HL-60/S4 treated with phorbol 12-myristate 13-acetate at 8.2 ng/mL for 4 days and 3 days (cell line): ENCODE results near the gene RRP1B.

Source experiments
- in situ Hi-C: fragments of 300-500 bp; cut with MboI; formaldehyde crosslinking; loops from 2 replicates; pipeline ENCODE4 v1.15.0; 2022; ENCODE audit warnings: low sequenced_read_pairs

RRP1B gene

DNA sequence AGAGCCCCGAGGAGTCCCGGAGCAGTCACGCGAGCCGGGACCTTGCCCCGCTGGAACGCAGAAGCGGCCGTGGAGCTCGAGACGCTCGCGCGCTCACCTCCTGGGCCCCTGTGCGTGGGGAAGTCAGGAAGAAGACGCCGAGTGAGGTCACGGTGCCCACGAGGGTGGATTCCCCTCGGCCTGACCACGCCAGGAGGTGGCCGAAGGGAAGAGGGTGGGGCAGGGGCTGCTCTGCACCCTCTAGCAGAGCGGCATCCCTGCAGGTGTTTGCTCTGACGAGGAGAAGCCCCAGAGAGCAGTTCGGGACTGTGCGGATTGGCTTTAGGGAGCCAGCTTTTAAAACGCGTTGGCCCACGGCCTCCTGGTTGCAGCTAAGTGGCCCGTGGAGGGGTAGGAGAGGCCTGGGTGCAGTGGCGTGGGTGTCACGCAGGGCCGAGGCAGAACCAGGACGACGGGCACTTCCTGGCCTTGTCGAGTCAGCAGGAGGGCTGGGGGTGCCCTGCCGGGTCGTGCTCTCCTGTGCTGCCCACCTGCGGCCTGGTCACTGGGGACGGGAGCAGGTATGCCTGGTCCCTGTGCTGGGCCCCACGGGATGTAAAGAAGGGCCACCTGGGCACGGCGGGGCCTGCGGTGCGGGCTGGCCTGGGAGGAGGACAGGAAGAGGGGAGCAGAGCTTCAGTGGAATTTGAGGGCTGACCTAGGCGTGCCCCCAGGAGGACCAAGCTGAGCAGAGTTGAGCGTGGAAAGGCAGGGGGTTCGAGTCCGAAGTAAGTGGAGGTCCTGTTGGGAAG, 60.6 kb downstream of the RRP1B start:
- in situ Hi-C loops = no loop called here

DNA sequence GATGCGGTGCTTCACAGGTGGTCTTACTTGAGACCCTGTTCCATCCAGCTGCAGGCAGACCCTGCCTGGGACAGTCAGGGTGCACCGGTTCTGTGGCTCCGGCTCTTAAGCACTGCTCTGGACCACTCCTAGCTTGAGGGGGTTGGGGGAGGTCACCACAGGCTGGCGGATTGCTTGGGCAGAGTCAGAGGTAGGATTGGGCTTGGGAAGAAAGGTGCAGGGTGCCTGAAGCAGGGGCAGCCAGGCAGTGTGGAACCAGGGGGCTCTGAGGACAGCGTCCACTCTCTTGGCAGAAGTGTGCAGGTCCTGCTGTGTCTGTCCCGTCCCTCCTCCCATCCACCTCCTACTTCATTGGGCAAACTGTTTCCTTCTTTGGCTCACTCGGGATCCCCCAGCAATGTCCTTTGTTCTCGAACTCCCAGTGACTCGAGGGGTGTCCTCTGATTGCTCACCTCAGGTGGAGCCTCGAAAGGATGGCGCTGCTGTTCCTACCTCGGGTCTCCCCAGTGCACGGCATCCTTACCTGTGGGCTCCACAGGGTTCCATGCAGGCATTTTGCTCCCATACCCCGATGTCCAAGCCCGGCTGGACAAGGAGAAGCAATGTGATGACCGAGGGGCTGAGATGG, 61.3 kb downstream of the RRP1B start:
- in situ Hi-C loops = no loop called here

DNA sequence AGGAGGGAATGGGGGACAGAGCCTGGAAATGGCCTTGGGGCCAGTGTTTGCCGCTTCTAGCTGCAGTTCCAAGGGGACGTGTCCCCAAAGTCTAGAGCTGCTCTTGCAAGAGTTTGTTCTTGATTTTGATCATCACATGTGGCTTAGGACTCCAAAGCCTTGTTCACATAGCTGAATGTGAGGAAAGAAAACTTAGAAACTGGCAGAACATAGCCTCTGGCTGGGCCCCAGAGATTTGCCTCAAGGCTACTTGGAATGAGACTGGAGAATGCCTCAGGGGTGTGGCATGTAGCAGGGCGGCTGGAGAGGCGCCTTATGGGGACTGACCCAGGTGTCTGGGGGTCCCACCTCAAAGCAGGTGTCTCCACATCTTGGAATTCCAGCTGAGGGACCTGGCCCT, 61.8 kb downstream of the RRP1B start:
- in situ Hi-C loops = no loop called here

DNA sequence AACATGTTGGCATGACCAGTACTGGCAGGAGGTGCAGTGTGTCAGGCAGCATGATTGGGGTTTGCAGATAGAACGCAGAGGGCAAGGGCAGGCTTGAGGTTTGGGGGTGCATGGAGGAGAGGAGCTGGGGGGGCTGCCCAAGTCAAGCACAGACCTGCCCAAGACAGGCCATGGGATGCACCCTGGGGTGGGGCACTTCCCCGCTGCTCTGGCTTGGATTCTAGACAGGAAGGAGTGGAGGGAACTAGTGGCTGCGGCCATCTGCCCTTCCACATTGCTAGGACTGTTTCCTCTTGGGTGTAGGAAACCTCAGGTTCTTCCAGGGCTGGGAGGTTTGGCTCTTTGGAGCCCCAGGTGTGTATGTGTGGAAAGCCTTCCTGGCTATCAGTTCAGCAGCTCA, 62.6 kb downstream of the RRP1B start:
- in situ Hi-C loops = no loop called here

DNA sequence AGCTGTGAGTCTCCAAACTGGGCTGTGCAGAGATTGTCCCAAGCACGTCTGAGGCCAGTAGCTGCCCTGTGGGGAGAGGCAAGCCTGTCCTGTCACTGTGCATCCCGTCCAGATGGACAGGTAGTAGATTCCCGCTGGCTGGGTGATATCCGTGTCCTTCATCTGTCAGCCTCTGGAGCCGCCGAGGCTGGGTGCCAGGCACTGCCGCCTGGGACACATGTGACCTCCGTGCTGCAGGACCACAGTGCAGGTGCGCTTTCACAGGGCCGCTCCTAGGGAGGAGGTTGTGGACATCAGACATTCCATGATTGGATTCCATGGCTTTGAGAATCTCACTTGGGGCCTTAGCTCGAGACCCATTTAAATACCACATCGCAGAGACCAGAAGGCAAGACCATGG, 64.3 kb downstream of the RRP1B start:
- in situ Hi-C loops = no loop called here

DNA sequence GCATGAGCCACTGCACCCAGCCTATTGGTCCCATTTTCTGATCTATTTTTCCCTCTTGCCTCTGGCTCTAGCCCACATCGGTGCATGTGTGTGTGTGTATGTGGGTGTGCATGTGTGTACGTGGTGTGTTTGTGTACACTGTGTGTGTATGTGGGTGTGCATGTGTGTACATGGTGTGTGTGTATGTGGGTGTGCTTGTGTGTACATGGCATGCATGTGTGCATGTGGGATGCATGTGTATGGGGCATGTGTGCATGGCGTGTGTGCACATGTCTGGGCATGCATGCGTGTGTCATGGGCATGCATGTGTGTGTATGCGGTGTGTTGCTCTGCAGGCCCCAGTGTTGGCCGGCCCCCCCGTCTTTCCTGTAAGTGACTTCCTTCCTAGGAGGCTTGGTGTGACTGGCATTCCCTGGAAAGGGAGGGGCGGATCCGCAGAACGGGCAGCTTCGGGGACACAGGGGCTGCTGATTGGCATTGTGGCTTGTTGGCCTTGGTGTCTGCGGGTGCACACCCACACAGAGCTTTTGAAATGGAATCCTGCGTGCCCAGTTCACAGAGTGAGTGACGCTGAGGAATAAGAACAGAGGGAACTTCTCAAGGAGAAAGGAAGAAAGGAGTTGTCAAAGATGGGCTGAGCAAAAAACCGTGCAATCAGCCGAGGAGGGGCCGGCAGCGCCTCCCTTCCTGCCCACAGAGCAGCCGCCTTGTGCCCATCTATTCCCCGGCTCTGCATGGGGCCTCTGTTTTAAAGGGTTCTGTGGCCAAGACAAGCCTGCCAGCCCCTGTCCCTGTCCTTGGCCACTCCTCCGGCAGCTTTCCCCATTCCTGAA, 67.5 kb downstream of the RRP1B start:
- in situ Hi-C loops = no loop called here

DNA sequence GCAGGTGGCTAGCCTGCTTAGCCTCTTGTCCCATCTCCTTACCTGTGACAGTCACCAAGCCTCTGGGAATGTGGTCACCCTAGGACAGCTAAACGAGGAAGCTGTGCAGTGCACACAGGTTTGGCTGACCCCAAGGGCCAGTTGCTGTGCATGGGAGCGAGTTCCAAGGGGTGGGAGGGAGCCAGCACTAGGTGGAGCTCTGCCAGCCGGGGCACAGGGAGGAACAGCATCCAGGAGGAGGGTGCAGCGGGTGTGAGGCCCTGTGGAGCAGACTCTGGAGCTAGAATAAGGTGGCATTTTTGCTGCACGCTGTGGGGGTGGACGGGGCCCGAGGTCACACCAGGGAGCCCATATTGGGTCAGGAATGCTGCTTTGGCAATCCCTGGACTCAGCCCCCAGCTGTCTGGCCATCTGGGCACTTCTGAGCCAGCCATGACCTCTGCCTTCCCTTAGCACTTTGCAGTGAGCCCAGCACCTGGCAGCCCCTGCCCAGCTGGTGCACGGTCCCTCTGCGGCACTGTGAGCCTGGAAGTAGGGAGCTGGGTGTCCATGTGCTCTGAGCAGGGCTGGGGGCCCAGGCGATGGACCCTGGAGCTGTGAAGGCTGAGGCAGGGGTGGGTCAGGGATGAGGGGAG, 68.3 kb downstream of the RRP1B start:
- in situ Hi-C loops = no loop called here

DNA sequence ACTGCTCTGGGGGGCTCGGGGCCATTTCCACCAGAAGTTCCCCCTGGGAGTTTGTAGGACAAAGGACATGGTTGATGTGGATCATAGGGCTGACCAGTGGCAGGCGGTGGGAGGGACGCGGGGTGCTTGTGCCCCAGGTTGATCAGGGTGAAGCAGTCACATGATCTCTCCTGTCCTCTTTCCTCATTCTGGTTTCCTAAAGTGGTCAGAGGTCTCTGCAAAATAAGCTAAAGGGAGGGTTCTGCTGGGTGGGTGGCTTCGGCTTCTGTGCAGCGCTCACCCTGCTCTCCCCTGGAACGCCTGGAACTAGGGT, 68.8 kb downstream of the RRP1B start:
- in situ Hi-C loops = no loop called here

DNA sequence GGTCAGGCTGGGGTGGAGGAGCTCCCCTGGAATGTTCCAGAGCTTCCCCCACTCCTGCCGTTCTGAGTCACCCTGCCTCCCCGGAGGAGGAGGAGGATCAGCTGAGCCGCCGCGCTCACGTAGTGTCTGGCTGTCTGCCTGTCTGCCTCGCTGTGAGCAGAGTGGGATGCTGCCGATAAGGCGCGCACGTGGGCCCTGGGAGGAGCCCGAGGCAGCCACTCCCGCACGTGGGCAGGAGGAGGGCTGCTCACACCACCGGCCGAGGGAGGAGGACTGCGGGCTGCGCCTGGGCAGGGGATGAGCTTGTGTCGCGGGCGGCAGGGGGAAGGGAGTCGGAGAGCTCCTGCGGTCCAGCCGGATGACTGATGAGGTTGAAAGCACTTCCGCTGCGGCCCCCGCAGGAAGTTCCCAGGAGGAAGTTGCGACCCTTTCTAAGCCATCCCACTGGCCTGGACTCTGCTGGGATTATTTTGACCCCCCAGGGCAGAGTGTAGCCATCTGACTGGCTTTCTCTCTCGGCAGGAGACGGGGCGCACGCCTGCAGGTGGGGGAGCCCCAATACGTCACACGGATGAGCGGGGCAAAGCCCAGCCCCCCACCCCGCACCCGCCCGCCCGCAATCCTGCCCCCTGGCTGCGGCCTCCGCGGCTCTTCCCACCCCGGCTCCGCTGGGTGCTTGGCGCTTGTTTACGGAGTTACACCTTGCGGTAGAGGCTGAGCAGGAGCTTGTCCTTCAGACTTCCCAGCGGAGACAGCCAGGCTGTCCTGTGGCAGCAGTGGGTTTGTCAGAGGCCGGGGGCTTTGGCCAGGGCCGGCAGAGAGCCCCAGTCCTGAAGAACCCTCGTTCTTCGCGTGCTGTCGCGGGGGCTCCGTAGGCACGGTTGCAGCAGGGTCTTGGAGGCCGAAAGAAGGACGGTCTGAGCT, 69.4 kb downstream of the RRP1B start:
- in situ Hi-C loops = no loop called here

DNA sequence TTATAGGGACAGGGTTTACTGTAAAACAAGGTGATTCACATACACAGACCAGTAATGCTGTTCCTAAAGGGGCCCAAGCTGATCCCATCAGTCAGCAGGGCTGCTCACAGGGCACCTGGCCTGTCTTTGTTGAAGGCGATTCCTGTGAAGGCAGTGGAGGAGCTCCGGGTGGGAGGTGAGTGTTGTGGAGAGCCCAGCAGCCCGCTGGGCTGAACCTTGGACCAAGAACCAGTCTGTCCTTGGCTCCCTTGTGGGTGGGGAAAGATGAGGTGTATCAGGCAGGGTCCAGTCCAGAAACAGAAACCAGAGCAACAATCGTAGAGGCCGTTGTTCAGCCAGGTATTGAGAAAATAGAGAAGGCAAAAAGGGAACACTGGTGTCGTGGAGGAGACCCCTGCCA, 72.1 kb downstream of the RRP1B start:
- in situ Hi-C loops = no loop called here

DNA sequence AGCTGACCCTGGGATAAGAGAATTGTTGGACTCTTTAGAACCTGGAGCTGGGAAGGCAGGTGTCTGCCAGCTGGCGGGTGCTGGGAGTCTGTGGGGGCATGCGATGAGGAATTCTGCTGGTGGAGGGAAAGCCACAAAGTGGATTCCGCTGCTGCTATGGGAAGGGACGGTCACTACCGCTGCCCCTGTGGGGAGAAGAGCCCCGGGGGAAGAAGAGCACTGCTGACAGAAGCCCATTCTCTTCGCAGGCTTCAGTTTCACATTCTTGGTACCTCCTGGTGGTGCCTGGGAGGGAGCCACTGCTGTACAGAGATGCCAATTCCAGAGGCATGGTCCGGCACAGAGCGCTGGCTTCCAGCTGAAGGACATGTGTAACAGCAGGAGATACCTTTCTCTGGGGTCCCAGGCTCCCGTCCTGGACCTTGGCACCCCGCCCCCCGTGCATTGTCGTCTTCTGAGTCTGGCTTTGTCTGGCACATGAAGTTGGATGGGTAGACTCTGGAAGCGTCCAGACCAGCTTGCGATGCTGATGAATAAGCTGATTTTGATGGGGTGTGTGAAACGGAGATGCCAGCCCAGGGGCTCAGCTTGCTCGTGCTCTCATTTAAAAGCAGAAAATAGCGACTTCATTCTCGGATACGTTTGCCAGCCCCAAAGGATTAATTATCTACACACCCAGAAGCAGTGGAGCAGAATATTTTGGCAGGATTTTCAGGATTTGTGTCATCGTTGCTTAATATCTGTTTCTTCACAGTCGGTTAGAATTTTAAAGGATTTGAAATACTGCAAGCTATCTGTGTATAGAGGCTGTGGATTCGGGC, 72.7 kb downstream of the RRP1B start:
- in situ Hi-C loops = no loop called here

DNA sequence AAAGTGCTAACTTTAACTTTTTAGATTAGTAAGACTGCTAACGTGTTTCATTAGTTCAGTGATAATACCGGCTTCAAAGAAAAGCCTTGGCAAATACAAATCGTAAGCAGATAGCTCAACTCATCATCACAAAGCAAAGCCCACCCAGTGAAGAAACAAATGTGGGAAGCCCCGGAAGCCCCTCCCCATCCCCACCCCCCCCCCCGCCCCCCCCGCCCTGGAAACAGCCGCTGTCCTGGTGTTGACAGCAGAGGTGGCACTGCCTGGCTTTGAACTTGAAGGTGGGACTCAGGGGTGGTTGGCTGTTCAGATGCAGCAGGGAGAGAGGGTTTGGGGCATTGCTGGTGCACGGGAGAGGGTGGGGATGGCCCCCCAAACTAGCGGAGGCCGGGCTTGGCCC, 73.7 kb downstream of the RRP1B start:
- in situ Hi-C loops = no loop called here

DNA sequence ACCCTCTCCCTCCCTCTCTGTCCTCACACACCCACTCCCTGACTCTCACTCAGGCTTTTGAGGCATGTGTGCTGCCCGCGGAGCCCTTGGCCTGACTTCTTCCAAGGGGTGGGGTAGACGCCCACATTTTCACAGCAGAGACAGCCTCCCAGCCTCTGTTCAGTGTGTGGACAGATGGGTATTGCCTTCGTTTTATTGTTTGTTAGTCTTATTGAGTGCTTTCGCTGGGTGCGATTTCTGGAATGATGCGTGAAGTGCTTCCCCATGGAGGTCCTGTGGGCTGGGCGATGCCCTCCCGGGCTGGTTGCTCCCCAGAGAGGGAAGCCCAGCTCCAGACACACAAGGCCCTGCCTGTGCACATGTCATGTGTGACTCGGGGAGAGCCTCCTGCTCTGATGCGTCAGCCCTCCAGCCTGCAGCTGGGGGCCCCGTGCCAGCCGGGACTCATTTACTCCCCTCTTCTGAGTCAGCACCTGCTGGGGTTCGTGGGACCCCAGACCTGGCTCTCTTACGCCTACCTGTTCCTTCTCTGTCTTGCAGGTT, 74.2 kb downstream of the RRP1B start:
- in situ Hi-C loops = no loop called here

DNA sequence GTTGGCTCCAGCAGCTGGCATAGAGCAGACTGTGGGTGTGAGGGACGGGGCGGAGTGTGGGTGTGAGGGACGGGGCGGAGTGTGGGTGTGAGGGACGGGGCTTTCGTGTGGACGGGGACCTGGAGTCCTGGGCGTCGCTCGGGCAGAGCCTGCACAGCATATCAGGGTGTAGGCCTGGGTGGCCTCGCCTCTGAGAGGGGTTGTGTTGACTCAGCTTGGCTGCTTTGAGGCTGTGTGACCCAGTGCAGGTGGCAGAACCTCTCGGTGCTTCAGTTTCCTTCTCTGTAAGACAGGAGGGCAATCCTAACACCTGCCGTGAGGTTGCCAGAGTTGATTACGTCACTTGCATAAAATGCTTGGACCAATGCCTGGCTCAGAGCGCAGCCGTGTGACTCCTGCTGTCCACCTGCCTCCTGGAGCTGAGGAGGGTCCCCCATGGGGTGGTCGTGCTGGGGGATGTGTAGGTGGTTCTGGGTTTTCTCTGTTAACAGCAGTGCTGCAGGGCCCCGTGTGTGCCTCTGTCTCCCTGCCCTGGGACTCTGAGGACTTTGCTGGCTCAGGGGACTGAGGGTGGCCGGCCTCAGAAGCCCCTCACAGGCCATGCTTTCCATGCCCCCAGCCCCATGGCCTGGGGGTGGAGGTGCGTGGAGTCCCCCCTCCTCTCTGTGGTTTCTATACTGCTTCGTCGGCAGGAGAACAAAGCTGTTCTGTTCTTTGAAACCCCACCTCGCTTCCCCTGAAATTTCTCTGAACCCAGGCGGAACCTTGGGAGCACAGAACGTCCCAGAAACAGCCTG, 75.0 kb downstream of the RRP1B start:
- in situ Hi-C loops = no loop called here

DNA sequence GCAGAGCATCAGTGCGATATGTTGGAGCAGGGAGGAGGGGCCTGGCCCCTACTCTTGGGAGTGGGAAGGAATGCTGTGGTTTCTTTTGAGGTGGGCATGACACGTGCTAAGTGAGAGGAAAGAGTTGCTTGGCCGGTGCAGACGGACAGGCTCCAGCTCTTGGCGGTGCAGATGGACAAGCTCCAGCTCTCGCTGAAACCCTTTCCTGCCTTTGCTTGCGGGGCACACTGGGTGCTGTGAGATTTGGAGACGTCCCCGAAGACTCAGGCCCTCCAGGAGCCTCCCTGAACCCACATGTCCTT, 75.5 kb downstream of the RRP1B start:
- in situ Hi-C loops = no loop called here

DNA sequence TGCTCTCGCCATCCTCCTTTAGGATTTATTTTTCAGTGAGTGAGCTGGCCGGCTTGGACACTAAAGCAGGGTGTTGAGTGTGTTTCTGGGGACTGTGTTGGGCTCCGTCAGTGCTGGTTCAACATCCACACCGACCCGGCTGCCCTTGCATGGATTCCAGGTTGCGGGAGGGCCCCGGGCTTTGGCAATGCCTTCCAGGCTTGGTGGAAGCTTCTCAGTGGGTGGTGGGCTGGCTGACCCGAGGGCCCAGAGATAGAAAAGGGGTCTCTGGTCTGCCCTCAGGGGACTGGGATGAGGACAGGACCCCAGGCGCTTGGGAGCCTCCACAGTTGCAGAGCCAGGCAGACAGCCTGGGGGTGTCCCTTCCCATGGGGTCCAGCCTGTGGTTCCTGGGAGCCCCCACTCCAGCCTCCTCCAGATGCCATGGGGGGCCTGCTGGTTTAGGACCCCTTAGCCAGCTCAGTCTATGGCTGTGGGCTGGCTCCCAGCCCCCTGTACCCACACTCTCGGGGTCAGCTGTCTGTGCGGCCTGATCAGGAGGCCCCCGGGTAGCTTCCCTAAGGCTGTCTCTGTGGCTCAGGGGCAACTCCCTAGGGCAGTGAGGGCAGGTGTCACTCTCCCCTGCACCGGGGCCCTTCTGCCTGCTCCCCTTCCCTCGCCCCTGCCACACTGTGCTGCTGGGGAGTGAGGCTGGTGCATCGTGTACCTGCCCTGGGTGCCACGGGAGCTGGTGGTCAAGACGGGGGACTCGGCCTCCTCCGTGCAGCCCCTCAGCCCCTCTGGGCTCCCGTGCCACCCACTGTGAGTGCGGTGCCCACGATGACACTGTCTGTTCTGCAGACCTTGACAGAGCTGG, 76.1 kb downstream of the RRP1B start:
- in situ Hi-C loops = no loop called here

DNA sequence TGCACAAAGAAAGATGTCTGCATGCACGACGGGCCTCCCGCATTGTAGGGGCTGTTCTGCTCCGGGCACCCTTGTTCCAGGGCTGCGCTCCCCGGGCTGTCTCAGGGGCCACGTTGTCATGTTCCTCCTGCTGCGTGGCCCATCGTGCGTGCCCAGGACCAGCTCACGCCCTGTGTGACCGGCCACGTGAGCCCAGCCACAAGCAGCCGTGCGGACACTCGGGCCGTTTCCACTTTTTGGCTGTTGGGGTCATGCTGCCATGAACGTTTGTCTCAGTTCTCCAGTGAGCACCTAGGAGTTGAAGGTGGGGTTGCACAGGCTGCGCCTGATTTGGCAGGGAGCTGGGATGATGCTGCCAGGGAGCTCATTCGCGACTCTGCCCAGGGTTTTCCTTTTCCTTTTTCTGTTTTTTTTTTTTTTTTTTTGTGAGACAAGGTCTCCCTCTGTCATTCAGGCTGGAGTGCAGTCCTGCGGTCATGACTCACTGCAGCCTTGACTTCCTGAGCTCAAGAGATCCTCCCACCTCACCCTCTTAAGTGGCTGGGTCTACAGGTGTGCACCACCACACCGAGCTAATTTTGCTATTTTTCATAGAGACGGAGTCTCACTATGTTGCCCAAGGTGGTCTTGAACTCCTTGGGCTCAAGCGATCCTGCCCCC, 77.0 kb downstream of the RRP1B start:
- in situ Hi-C loops = no loop called here
